Measurements from ENCODE around the gene GAB2.
A peak's percentile ranks its signal among the peaks of the same experiment; 100 is the strongest.
"Not testable (repeated sequence)": the region's sequence is repeated elsewhere in the genome, so short reads cannot be mapped to it uniquely, and the experiment has no call there.

The GAB2 gene

GRCh38 chr11:78223320-78223954, 194.2 kb downstream of the GAB2 start:
- H3K27me3 Mint-ChIP-seq (ENCODE audit: low read depth, poor library complexity), result peaks cover 3% of the 10 kb centered on the region
- H3K27ac Mint-ChIP-seq, result no peak overlapping the region
- TF ChIP-seq, protein P1, sequence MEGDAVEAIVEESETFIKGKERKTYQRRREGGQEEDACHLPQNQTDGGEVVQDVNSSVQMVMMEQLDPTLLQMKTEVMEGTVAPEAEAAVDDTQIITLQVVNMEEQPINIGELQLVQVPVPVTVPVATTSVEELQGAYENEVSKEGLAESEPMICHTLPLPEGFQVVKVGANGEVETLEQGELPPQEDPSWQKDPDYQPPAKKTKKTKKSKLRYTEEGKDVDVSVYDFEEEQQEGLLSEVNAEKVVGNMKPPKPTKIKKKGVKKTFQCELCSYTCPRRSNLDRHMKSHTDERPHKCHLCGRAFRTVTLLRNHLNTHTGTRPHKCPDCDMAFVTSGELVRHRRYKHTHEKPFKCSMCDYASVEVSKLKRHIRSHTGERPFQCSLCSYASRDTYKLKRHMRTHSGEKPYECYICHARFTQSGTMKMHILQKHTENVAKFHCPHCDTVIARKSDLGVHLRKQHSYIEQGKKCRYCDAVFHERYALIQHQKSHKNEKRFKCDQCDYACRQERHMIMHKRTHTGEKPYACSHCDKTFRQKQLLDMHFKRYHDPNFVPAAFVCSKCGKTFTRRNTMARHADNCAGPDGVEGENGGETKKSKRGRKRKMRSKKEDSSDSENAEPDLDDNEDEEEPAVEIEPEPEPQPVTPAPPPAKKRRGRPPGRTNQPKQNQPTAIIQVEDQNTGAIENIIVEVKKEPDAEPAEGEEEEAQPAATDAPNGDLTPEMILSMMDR (IDR thresholded peaks at IDR 0.05), result no peak
- no peak for DNase-seq
- H3K4me1 Mint-ChIP-seq, result no peaks in the 10 kb centered on the region
- H3K36me3 Mint-ChIP-seq (ENCODE audit: low read depth), result peaks cover 34% of the 10 kb centered on the region
- no peak overlapping the region for H3K4me3 Mint-ChIP-seq
- H3K9me3 Mint-ChIP-seq, result no peaks in the 10 kb centered on the region

GRCh38 chr11:78222726-78223125, 194.9 kb downstream of the GAB2 start:
- not testable (repeated sequence) for H3K4me1 Mint-ChIP-seq; H3K27me3 Mint-ChIP-seq (ENCODE audit: low read depth, poor library complexity); H3K27ac Mint-ChIP-seq; H3K4me3 Mint-ChIP-seq; H3K9me3 Mint-ChIP-seq; DNase-seq
- peaks cover 35% of the 10 kb centered on the region for H3K36me3 Mint-ChIP-seq (ENCODE audit: low read depth)

DNA sequence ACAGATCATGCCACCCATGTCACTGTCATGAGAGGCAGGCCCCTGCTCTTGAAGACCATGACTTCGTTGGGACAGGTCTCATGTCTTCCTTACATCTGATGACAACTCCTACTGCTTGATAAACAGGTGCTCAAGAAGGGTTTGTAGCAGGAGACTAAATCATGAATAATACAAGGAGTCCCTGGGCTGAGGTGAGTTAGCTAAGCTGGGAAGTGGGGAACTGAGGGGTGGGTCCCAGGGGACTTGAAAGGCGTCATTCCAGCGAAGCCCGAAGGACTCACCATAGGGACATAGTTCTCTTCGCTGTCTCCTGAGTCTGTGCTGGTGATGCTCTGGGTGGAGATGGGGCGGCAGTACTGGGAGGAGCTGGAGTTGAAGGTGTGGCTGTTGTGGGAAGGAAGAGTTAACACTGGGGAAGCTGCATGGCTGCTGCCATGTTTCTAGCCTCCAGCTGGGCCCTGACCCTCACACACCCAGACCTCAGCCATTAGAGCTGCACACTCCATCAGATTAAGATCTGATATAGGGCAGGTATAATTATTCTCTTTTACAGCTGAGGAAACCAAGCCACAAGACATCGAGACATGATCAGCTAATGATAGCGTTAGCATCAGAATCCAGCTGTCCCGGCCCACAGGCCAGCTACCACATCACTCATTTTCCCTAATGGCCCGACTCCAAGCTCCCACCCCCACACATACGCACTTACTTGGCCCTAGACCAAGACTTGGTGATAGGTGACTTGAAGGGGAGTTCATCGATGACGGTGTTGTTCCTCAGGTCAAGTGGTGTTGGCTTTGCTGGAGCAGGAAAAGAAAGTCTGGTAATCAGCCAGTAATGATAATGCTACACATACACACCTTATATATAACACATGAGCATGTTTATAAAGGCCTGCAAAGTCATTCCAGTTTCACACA, 196.0 kb downstream of the GAB2 start:
- Mint-ChIP-seq H3K9me3 (no peaks in the 10 kb centered on the region), H3K4me3 (no peak overlapping the region), H3K27ac (no peak overlapping the region), H3K36me3 (ENCODE audit: low read depth) (peaks cover 40% of the 10 kb centered on the region), H3K27me3 (ENCODE audit: low read depth, poor library complexity) (peaks cover 3% of the 10 kb centered on the region), H3K4me1 (no peaks in the 10 kb centered on the region)
- TF ChIP-seq, protein P1 (IDR thresholded peaks at IDR 0.05), result no peak
- no peak for DNase-seq

- H3K9me3 Mint-ChIP-seq, result no peaks in the 10 kb centered on the region
- DNase-seq, result no peak
- peaks cover 40% of the 10 kb centered on the region for H3K36me3 Mint-ChIP-seq (ENCODE audit: low read depth)
- peaks cover 3% of the 10 kb centered on the region for H3K27me3 Mint-ChIP-seq (ENCODE audit: low read depth, poor library complexity)
- peak overlapping the region; percentile 87 for H3K27ac Mint-ChIP-seq
- TF ChIP-seq, protein P1 (IDR thresholded peaks at IDR 0.05), result no peak
- no peak overlapping the region for H3K4me3 Mint-ChIP-seq
- H3K4me1 Mint-ChIP-seq, result no peaks in the 10 kb centered on the region
Measured at GRCh38 chr11:78220218-78221157, 197.1 kb downstream of the GAB2 start.

DNA sequence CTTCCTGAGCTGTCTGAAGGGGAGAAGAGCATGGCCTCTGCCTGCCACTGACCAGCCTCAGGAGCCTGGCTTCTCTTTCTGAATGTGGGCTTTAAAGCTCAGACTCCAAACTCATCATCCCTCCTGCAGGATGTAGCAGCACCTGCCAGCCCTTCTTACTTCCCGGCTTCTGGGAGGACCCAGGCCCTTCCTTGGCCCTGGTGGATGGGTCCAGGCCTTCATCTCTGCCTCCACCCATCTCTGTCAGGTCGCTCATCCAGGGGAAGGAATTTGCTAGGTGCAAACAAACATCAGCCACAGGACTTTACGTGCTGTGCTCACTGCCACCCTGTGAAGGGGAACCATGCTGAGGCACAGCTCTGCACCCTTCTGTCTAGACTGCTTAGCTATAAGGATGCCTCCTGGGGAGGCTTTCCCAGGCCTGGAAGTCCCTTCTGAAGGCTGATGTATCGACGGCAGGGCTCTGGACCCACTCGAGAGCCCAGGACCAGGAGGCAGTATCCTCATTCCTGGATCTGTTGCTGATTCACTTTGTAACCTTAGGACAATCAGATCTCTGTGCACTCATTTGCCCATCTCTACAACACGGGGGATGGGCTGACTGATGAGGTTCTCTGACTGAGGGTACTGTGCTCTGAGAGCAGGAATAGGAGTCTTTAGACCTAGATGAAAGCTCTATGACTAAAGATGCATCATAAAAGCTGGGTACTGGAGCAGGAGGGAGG, 198.0 kb downstream of the GAB2 start:
- DNase-seq, result no peak
- H3K36me3 Mint-ChIP-seq (ENCODE audit: low read depth), result peaks cover 31% of the 10 kb centered on the region
- no peak overlapping the region for H3K27ac Mint-ChIP-seq
- TF ChIP-seq, protein P1 (IDR thresholded peaks at IDR 0.05), result no peak
- no peak overlapping the region for H3K4me3 Mint-ChIP-seq
- H3K27me3 Mint-ChIP-seq (ENCODE audit: low read depth, poor library complexity), result peaks cover 3% of the 10 kb centered on the region
- H3K9me3 Mint-ChIP-seq, result no peaks in the 10 kb centered on the region
- H3K4me1 Mint-ChIP-seq, result no peaks in the 10 kb centered on the region

All from nephron progenitor cell (in vitro differentiated cells).